Spleen (tissue), 7 donors: ENCODE data around the gene TACR2.

Experiments used
- POLR2A ChIP-seq, 3 donors: fragments of 450-650 bp; IDR thresholded peaks; one replicate each; pipeline ENCODE4 v1.5.1; 2017; ENCODE audit warnings: antibody characterized with exemption in 3 of 3, mild to moderate bottlenecking in 1 of 3
- POLR2AphosphoS5 ChIP-seq, 3 donors: sonication (generic); formaldehyde crosslinking; IDR thresholded peaks; one replicate each; pipeline ENCODE4 v1.5.1; 2017; ENCODE audit warnings: antibody characterized with exemption in 3 of 3
- TF ChIP-seq, protein P1 (sequence below), 11 experiments: fragments of 200-600 bp in 7 of 11; fragments of 450-650 bp in 4 of 11; sonication (generic) in 4 of 11; IDR thresholded peaks in 8 of 11; conservative IDR thresholded peaks in 3 of 11; 1 replicate in 7 of 11; 2 replicates in 4 of 11; pipeline versions ENCODE4 v1.4.0 to v1.8.0; 2016 to 2021; ENCODE audit warnings: antibody characterized with exemption in 11 of 11, inconsistent platforms in 4 of 11, mild to moderate bottlenecking in 1 of 11
- donor health status: DM: no; HTN: no; CAD: no; lungs with moderate emphysema.
- donor health status: DM: no; HTN: no; CAD: no.
- donor health status: DM: no; HTN: no; CAD: no.

DNA sequence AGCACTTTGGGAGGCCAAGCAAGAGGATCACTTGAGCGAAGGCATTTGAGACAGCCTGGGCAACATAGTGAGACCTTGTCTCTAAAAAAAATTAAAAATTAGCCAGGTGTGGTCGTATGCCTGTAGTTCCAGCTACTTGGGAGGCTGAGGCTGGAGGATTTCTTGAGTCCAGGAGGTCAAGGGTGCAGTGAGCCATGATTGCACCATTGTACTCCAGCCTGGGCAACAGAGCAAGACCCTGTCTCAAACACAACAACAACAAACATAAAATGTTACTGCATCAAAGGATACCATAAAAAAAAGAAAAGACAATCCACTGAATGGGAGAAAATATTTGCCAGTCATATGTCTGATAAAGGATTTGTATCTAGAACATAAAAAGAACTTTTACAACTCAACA, 60.5 kb downstream of the TACR2 start:
- TF ChIP-seq, protein P1, sequence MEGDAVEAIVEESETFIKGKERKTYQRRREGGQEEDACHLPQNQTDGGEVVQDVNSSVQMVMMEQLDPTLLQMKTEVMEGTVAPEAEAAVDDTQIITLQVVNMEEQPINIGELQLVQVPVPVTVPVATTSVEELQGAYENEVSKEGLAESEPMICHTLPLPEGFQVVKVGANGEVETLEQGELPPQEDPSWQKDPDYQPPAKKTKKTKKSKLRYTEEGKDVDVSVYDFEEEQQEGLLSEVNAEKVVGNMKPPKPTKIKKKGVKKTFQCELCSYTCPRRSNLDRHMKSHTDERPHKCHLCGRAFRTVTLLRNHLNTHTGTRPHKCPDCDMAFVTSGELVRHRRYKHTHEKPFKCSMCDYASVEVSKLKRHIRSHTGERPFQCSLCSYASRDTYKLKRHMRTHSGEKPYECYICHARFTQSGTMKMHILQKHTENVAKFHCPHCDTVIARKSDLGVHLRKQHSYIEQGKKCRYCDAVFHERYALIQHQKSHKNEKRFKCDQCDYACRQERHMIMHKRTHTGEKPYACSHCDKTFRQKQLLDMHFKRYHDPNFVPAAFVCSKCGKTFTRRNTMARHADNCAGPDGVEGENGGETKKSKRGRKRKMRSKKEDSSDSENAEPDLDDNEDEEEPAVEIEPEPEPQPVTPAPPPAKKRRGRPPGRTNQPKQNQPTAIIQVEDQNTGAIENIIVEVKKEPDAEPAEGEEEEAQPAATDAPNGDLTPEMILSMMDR (IDR thresholded peaks at IDR 0.05 in 8 of 11, conservative IDR thresholded peaks at IDR 0.05 in 3 of 11), result no peak
- no peak for TF ChIP-seq POLR2A (IDR thresholded peaks at IDR 0.05)
- no peak for TF ChIP-seq POLR2AphosphoS5 (IDR thresholded peaks at IDR 0.05)
